HepG2 (cell line): ENCODE data around the gene TMEM141. TPM values are rescaled to one million over a fixed set of nuclear protein-coding genes. Genes with fewer than 3 reads are reported as not detected.

ENCODE experiments used
- HMG20B ChIP-seq: conservative IDR thresholded peaks from 2 replicates; pipeline ENCODE4 v1.6.1; 2016; ENCODE audit warnings: missing genetic modification reagents, missing compliant biosample characterization
- HNRNPLL ChIP-seq: fragments of 200-400 bp; formaldehyde crosslinking; IDR thresholded peaks from 2 replicates; pipeline ENCODE4 v1.6.1; 2017; ENCODE audit warnings: mild to moderate bottlenecking, low read depth, low read length; ENCODE audit not compliant: poor library complexity, severe bottlenecking
- MEF2D ChIP-seq: sonication (generic); formaldehyde crosslinking; IDR thresholded peaks from 2 replicates; pipeline ENCODE4 v1.5.1; 2020; ENCODE audit warnings: mild to moderate bottlenecking, missing genetic modification reagents
- MIER3 ChIP-seq: IDR thresholded peaks from 2 replicates; pipeline ENCODE4 v1.6.1; 2016; ENCODE audit warnings: missing compliant biosample characterization, borderline replicate concordance
- NR2F6 ChIP-seq, 2 experiments: IDR thresholded peaks; 2 replicates each; pipeline ENCODE4 v1.6.1; 2016; ENCODE audit warnings: antibody characterized with exemption in 1 of 2, mild to moderate bottlenecking in 1 of 2
- POGK ChIP-seq: sonication (generic); formaldehyde crosslinking; conservative IDR thresholded peaks from 2 replicates; pipeline ENCODE4 v1.8.0; 2022; ENCODE audit warnings: mild to moderate bottlenecking, moderate library complexity, missing genetic modification reagents
- ZBTB2 ChIP-seq: sonication (generic); formaldehyde crosslinking; IDR thresholded peaks from 2 replicates; pipeline ENCODE4 v1.8.0; 2022; ENCODE audit warnings: low read depth, missing genetic modification reagents
- ZBTB46 ChIP-seq: sonication (generic); formaldehyde crosslinking; IDR thresholded peaks from 2 replicates; pipeline ENCODE4 v1.4.0; 2020; ENCODE audit warnings: mild to moderate bottlenecking, missing genetic modification reagents, borderline replicate concordance
- ZFX ChIP-seq: sonication (generic); formaldehyde crosslinking; IDR thresholded peaks from 2 replicates; pipeline ENCODE4 v1.4.0; 2020; ENCODE audit warnings: mild to moderate bottlenecking, low read depth, missing genetic modification reagents, moderate library complexity
- ZGPAT ChIP-seq: IDR thresholded peaks from 2 replicates; pipeline ENCODE4 v1.6.1; 2016; ENCODE audit warnings: mild to moderate bottlenecking
- ZKSCAN8 ChIP-seq: IDR thresholded peaks from 2 replicates; pipeline ENCODE4 v1.6.1; 2016; ENCODE audit warnings: borderline replicate concordance, missing genetic modification reagents, missing compliant biosample characterization
- ZMAT3 ChIP-seq: sonication (generic); formaldehyde crosslinking; conservative IDR thresholded peaks from 2 replicates; pipeline ENCODE4 v1.7.0; 2021; ENCODE audit warnings: missing genetic modification reagents
- ZNF543 ChIP-seq: sonication (generic); formaldehyde crosslinking; IDR thresholded peaks from 2 replicates; pipeline ENCODE4 v1.4.0; 2020; ENCODE audit warnings: mild to moderate bottlenecking, missing genetic modification reagents
- ZNF687 ChIP-seq: sonication (generic); formaldehyde crosslinking; IDR thresholded peaks from 2 replicates; pipeline ENCODE4 v1.5.1; 2020; ENCODE audit warnings: mild to moderate bottlenecking, missing genetic modification reagents, moderate library complexity
- ZNF784 ChIP-seq: sonication (generic); formaldehyde crosslinking; IDR thresholded peaks from 2 replicates; pipeline ENCODE4 v1.5.1; 2020; ENCODE audit warnings: missing genetic modification reagents, mild to moderate bottlenecking, borderline replicate concordance
- polyA plus RNA-seq, 8 experiments: library from polyadenylated mRNA; depleted of rRNA in 3 of 8; stranded (reverse) in 7 of 8; unstranded in 1 of 8; fragments of >200 nt; fragmentation: Illumina TruSeq in 4 of 8; extraction: Trizol in 4 of 8; gene quantifications; 2 replicates each; pipeline versions ENCODE4 v1.2.1 to v1.2.3, GENCODE V29; 2011 to 2016; ENCODE audit warnings: low read depth in 4 of 8, missing spikeins in 1 of 8, mixed read lengths in 1 of 8; ENCODE audit not compliant: insufficient read depth in 1 of 8
- total RNA-seq, 5 experiments: library from RNA; depleted of rRNA; stranded (reverse); fragments of >200 nt; fragmentation: Illumina TruSeq; extraction: Trizol; gene quantifications; 2 replicates each; pipeline ENCODE4 v1.2.3, GENCODE V29; 2016; ENCODE audit warnings: low read depth in 1 of 5

Gene TMEM141
- total and polyA plus RNA-seq, 2 of the 13 experiments (the other 11 are each of a cell fraction or from before 2014, with no cell fraction given) = 81.0 to 202 TPM

DNA sequence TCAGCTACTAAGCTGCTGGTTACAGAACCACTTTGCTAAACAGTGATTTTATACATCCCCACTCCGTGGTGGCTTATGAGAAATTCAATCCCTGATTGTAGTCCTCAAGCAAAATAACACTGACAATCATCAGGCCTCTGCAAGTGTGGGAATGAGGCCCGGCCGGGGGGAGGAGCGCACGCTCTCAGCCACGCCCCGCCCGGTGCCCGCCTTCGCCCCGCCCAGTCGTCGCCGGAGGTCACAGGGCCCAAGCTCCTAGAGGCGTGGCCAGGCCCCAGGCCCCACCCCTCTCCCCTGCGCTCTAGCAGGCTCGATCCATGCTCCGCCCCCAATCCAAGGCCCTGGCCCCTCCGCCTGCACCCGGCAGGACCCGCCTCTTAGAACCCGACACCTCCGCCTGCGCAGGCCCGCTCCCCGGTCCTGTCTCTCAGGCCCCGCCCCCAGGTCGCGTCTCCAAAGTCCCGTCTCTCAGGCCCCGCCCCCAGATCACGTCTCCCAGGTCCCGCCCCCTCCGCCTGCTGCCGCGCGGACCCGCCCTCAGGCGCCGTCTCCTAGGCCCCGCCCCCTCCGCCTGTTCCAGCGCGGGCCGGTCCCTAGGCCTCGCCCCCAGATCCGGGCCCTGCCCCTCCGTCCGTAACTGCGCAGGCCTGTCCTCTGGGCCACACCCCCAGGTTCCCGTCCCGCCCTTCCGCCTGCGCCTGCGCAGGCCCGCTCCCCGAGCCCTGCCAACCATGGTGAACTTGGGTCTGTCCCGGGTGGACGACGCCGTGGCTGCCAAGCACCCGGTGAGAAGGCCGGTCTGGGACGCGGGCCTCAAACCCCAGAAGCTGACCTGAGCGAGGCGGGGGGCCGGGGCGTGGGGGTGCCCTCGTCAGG lies at the start of gene TMEM141 (continued):
- TF ChIP-seq ZBTB46 (CRISPR knock-in tag) = no peak
- peak; percentile 67; the same call in 1 of the 2 replicates for TF ChIP-seq ZFX (CRISPR knock-in tag)
- TF ChIP-seq ZNF543 = no peak
- TF ChIP-seq POGK (CRISPR knock-in tag) = 0 out of 2 replicates have a peak, but pooled peaks have one; percentile 7
- peak; percentile 72 for TF ChIP-seq HNRNPLL
- TF ChIP-seq NR2F6 (IDR thresholded peaks at IDR 0.05) = no peak
- peak; percentile 33; the same call in 1 of the 2 replicates for TF ChIP-seq NR2F6 (CRISPR knock-in tag; IDR thresholded peaks at IDR 0.05)
- no peak for TF ChIP-seq HMG20B (CRISPR knock-in tag)
- peak; percentile 34; the same call in 1 of the 2 replicates for TF ChIP-seq ZMAT3 (CRISPR knock-in tag)
- TF ChIP-seq ZGPAT (CRISPR knock-in tag) = peak; percentile 38
- TF ChIP-seq ZBTB2 (CRISPR knock-in tag) = 0 out of 2 replicates have a peak, but pooled peaks have one; percentile 27
- TF ChIP-seq MEF2D = 0 out of 2 replicates have a peak, but pooled peaks have one; percentile 45
- TF ChIP-seq ZNF784 = peak; percentile 58; the same call in 1 of the 2 replicates
- peak; percentile 53; the same call in 1 of the 2 replicates for TF ChIP-seq MIER3 (CRISPR knock-in tag)
- TF ChIP-seq ZKSCAN8 = peak; percentile 46; the same call in 1 of the 2 replicates
- peak; percentile 91 for TF ChIP-seq ZNF687
